CD14-positive monocyte (primary cell): Measurements from ENCODE around the gene BCAN. TPM values are rescaled to one million over a fixed set of nuclear protein-coding genes. Genes with fewer than 3 reads are reported as not detected.

Source experiments
- DNase-seq, 3 donors: peaks; one replicate each; pipeline ENCODE4 v3.0.0-alpha.2; 2011 to 2022
- H2AFZ ChIP-seq: 2 replicates; pipeline ENCODE4 v1.6.0; 2012; ENCODE audit warnings: mild to moderate bottlenecking, low read depth, low read length, inconsistent platforms; ENCODE audit not compliant: insufficient read depth, poor library complexity, severe bottlenecking
- H3K27ac ChIP-seq, 2 donors: 1 replicate in 1 of 2; 2 replicates in 1 of 2; pipeline ENCODE4 v1.5.1; 2012 to 2013; ENCODE audit warnings: low read length in 2 of 2, control low read depth in 1 of 2, inconsistent platforms in 1 of 2, low read depth in 1 of 2, mild to moderate bottlenecking in 1 of 2
- H3K27me3 ChIP-seq, 2 donors: one replicate each; pipeline versions ENCODE4 v1.6.0 to v1.6.1; 2011 to 2013; ENCODE audit warnings: low read length in 2 of 2; ENCODE audit not compliant: control insufficient read depth in 2 of 2, insufficient read depth in 2 of 2
- H3K36me3 ChIP-seq, 2 donors: replicated peaks in 1 of 2; 1 replicate in 1 of 2; 2 replicates in 1 of 2; pipeline versions ENCODE4 v1.5.1 to v1.6.1; 2012 to 2013; ENCODE audit warnings: low read length in 2 of 2, control low read depth in 1 of 2, inconsistent platforms in 1 of 2, mild to moderate bottlenecking in 1 of 2; ENCODE audit not compliant: insufficient read depth in 2 of 2, control insufficient read depth in 1 of 2
- H3K4me1 ChIP-seq, 2 donors: 1 replicate in 1 of 2; 2 replicates in 1 of 2; pipeline versions ENCODE4 v1.5.1 to v1.6.1; 2012 to 2013; ENCODE audit warnings: low read length in 2 of 2, control low read depth in 1 of 2, inconsistent platforms in 1 of 2, mild to moderate bottlenecking in 1 of 2, moderate library complexity in 1 of 2; ENCODE audit not compliant: insufficient read depth in 2 of 2, control insufficient read depth in 1 of 2
- H3K4me2 ChIP-seq: replicated peaks from 2 replicates; pipeline ENCODE3; 2012; ENCODE audit warnings: low read length, moderate library complexity, mild to moderate bottlenecking; ENCODE audit not compliant: poor library complexity, severe bottlenecking; ENCODE audit errors: extremely low read depth
- H3K4me3 ChIP-seq, 3 experiments: fragments of 200-600 bp in 1 of 3; sonication (generic) in 1 of 3; replicated peaks in 1 of 3; 1 replicate in 2 of 3; 2 replicates in 1 of 3; pipeline ENCODE4 v1.5.1; 2011 to 2013; ENCODE audit warnings: low read length in 3 of 3, mild to moderate bottlenecking in 3 of 3, control low read depth in 2 of 3, low read depth in 2 of 3, inconsistent platforms in 1 of 3, moderate library complexity in 1 of 3
- H3K79me2 ChIP-seq: 2 replicates; pipeline ENCODE4 v1.6.0; 2012; ENCODE audit warnings: mild to moderate bottlenecking, control low read depth, inconsistent platforms, low read length, moderate library complexity; ENCODE audit not compliant: insufficient read depth
- H3K9ac ChIP-seq: 2 replicates; pipeline ENCODE4 v1.6.0; 2017; ENCODE audit warnings: low read length, mild to moderate bottlenecking; ENCODE audit not compliant: insufficient read depth, poor library complexity, severe bottlenecking
- H3K9me3 ChIP-seq, 2 donors: replicated peaks in 1 of 2; 1 replicate in 1 of 2; 2 replicates in 1 of 2; pipeline versions ENCODE4 v1.5.1 to v1.6.1; 2012 to 2013; ENCODE audit warnings: low read length in 2 of 2, control low read depth in 1 of 2; ENCODE audit not compliant: control insufficient read depth in 1 of 2, insufficient read depth in 1 of 2
- H4K20me1 ChIP-seq: 2 replicates; pipeline ENCODE4 v1.6.0; 2012; ENCODE audit warnings: mild to moderate bottlenecking, low read length, control low read depth, moderate library complexity; ENCODE audit not compliant: insufficient read depth
- H3K27ac Mint-ChIP-seq, 7 donors: one replicate each; pipeline ENCODE4 v1.8.0; 2020; ENCODE audit warnings: mild to moderate bottlenecking in 7 of 7, mixed read lengths in 7 of 7, moderate library complexity in 6 of 7, inconsistent platforms in 2 of 7
- H3K27me3 Mint-ChIP-seq, 3 donors: one replicate each; pipeline ENCODE4 v1.8.0; 2021 to 2022; ENCODE audit warnings: low read depth in 3 of 3, mild to moderate bottlenecking in 3 of 3, mixed read lengths in 3 of 3, moderate library complexity in 3 of 3, inconsistent platforms in 1 of 3
- H3K36me3 Mint-ChIP-seq, 2 donors: one replicate each; pipeline ENCODE4 v1.8.0; 2020; ENCODE audit warnings: mixed read lengths in 2 of 2, inconsistent platforms in 1 of 2, mild to moderate bottlenecking in 1 of 2
- H3K4me1 Mint-ChIP-seq: one replicate; pipeline ENCODE4 v1.8.0; 2020; ENCODE audit warnings: mild to moderate bottlenecking, mixed read lengths
- H3K4me3 Mint-ChIP-seq, 2 donors: one replicate each; pipeline ENCODE4 v1.8.0; 2020; ENCODE audit warnings: mild to moderate bottlenecking in 2 of 2, mixed read lengths in 2 of 2, moderate library complexity in 1 of 2
- H3K9me3 Mint-ChIP-seq, 7 donors: one replicate each; pipeline ENCODE4 v1.8.0; 2020 to 2022; ENCODE audit warnings: mixed read lengths in 7 of 7, mild to moderate bottlenecking in 6 of 7, moderate library complexity in 6 of 7, inconsistent platforms in 2 of 7
- CTCF ChIP-seq: fragments of 200-600 bp; IDR thresholded peaks from one replicate; pipeline ENCODE4 v1.8.0; 2022; ENCODE audit warnings: antibody characterized with exemption, mild to moderate bottlenecking
- WGBS: methylation state at CpG from one replicate; pipeline ENCODE4 v1.1.5; 2013; ENCODE audit warnings: missing lambda C conversion rate; ENCODE audit not compliant: insufficient coverage; 5-methylcytosine and 5-hydroxymethylcytosine counted together
- intact Hi-C, 2 donors: fragments of 100-400 bp; cut with micrococcal nuclease; formaldehyde crosslinking; loops; one replicate each; pipeline versions ENCODE4 v1.15.0 to v1.15.1; 2023
- polyA plus RNA-seq, 3 donors: library from polyadenylated mRNA; depleted of rRNA in 1 of 3; unstranded in 2 of 3; stranded (reverse) in 1 of 3; fragments of 300-500 nt in 2 of 3; fragments of >200 nt in 1 of 3; fragmentation: Illumina TruSeq in 2 of 3; gene quantifications; 1 replicate in 2 of 3; 2 replicates in 1 of 3; pipeline ENCODE4 v1.2.3, GENCODE V29; 2012 to 2021

Gene BCAN
- polyA plus RNA-seq, 3 donors: not detected

- peaks cover 0 to 25% (median 10%) of the 10 kb centered on the region in 7 donors for H3K9me3 Mint-ChIP-seq
- DNase-seq: no peak
- Histone ChIP-seq H3K9me3 (peaks cover 0 to 15% of the 10 kb centered on the region in 2 donors), H2AFZ (no peak within 1 kb of the TSS), H3K4me3 (peak within 1 kb of the TSS in 1 of 3 experiments; percentile 45), H3K4me1 (peaks cover 20 to 22% of the 10 kb centered on the region in 2 donors), H3K27ac (no peak within 1 kb of the TSS), H3K27me3 (peaks cover 44 to 72% of the 10 kb centered on the region in 2 donors), H4K20me1 (no peaks in the 10 kb centered on the region), H3K4me2 (peak within 1 kb of the TSS; percentile 62), H3K36me3 (no peaks in the 10 kb centered on the region), H3K9ac (no peak within 1 kb of the TSS), H3K79me2 (no peaks in the 10 kb centered on the region)
- peaks cover 0 to 11% of the 10 kb centered on the region in 2 donors for H3K36me3 Mint-ChIP-seq
- intact Hi-C loops: no loop called here
- TF ChIP-seq CTCF: no peak
- WGBS: 3% methylated on average over 25 of the region's 42 CpGs
- peaks cover 28% of the 10 kb centered on the region for H3K4me1 Mint-ChIP-seq
- peak within 1 kb of the TSS; percentile 57 to 83 for H3K4me3 Mint-ChIP-seq
- peaks cover 75 to 87% (median 79%) of the 10 kb centered on the region in 3 donors for H3K27me3 Mint-ChIP-seq
- peak within 1 kb of the TSS in 1 of 7 donors; percentile 37 for H3K27ac Mint-ChIP-seq
These were observed 63.5 kb downstream of the BCAN start, which contains the start of gene CRABP2 for GRCh38 chr1:156705321-156705917. Gene CRABP2 (minus strand): TSS chr1:156705583. CDS start chr1:156705446, 137 bp downstream.

- Histone ChIP-seq H3K4me2 (peak overlapping the region; percentile 62), H3K27ac (no peak overlapping the region), H3K36me3 (no peaks in the 10 kb centered on the region), H3K9ac (no peak overlapping the region), H3K4me1 (peaks cover 20 to 22% of the 10 kb centered on the region in 2 donors), H3K27me3 (peaks cover 44 to 68% of the 10 kb centered on the region in 2 donors), H3K9me3 (peaks cover 0 to 15% of the 10 kb centered on the region in 2 donors), H2AFZ (no peak overlapping the region), H4K20me1 (no peaks in the 10 kb centered on the region), H3K79me2 (no peaks in the 10 kb centered on the region), H3K4me3 (peak overlapping the region in 1 of 3 experiments; percentile 45)
- Mint-ChIP-seq H3K36me3 (peaks cover 0 to 11% of the 10 kb centered on the region in 2 donors), H3K4me3 (peak overlapping the region; percentile 57 to 83), H3K27me3 (peaks cover 71 to 85% (median 77%) of the 10 kb centered on the region in 3 donors), H3K27ac (no peak overlapping the region), H3K4me1 (peaks cover 28% of the 10 kb centered on the region), H3K9me3 (peaks cover 0 to 25% (median 10%) of the 10 kb centered on the region in 7 donors)
- intact Hi-C loops: no loop called here
- 0% methylated on average over 34 of the region's 45 CpGs for WGBS
- peak; percentile 77 for TF ChIP-seq CTCF
- peak in 1 of 3 donors; percentile 47 for DNase-seq
These were observed 64.2 kb downstream of the BCAN start for GRCh38 chr1:156705918-156706656.
